GM12873 (cell line): ENCODE data around the gene ASIC5.

Experiments used
- CTCF ChIP-seq: IDR thresholded peaks from 2 replicates; pipeline ENCODE4 v1.5.1; 2012; ENCODE audit warnings: low read depth, mild to moderate bottlenecking, moderate library complexity, low read length, control low read depth; ENCODE audit not compliant: insufficient read depth; ENCODE audit errors: missing control alignments

The ASIC5 gene

GRCh38 chr4:155846929-155847328 lies 19.1 kb downstream of the ASIC5 start:
- TF ChIP-seq CTCF = no peak

- no peak for TF ChIP-seq CTCF
Observed at GRCh38 chr4:155842080-155842479, 24.0 kb downstream of the ASIC5 start.

- TF ChIP-seq CTCF = no peak
Observed at GRCh38 chr4:155837203-155837796, 28.8 kb downstream of the ASIC5 start.

GRCh38 chr4:155832664-155833063 lies 33.4 kb downstream of the ASIC5 start:
- TF ChIP-seq CTCF = no peak

GRCh38 chr4:155828628-155829027 lies 37.4 kb downstream of the ASIC5 start:
- TF ChIP-seq CTCF = no peak

- TF ChIP-seq CTCF = no peak
Observed at GRCh38 chr4:155822572-155822971, 43.5 kb downstream of the ASIC5 start.

GRCh38 chr4:155820887-155821518 lies 45.1 kb downstream of the ASIC5 start:
- no peak for TF ChIP-seq CTCF
